ENCODE measurements around the gene GLB1L. TPM values are rescaled to one million over a fixed set of nuclear protein-coding genes. Genes with fewer than 3 reads are reported as not detected.

The GLB1L gene
- total RNA-seq, 4 donors from 2014 or later = 1.6 to 7.7 (median 3.9) TPM

DNA sequence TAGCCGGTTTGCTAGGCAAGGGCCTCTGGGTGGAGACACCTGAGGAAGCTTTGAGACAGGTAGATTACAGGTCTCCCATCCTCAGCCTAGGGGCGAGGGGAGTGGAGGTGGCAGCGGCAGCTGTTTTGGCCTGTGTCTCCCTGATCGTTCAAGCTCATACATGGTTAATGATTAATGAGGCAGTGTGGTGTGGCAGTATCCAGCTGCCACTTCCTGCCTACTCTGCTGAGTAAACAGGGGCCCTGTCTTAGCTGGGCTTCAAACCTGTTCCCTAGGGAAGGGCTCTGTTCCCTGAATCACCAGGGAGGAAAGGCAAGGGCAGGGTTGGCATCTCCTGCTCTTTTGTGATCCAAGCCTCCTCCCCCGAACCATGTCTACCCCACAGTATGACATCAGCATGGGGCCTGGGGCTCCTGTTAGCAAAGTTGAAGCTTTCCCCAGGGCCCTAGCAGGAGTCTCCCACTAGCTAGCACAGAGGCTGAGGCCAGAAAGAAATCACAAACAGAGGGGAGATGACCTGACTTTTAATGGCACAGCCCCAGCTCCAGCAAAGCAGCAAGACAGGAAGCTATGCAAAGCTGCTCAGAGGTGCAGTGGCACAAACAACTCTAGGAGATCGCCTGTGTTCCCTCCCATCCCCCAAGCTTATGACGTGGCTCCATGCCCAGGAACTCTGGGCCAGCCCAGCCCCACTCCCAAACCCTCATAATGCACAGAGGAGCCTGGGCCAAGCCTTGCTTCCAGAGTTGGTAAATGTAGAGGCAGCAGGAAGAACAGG, 4.1 kb upstream of the GLB1L start:
- peak; percentile 84 to 95 for DNase-seq (ENCODE audit: low spot score in 2 of 2)
- H3K4me3 ChIP-seq (ENCODE audit: low read depth, poor library complexity, severe bottlenecking) = no peak overlapping the region
- intact Hi-C loops (cut with DNase I; ENCODE audit: low total_unique reads) = no loop called here
- 13 to 23% methylated on average over 7 of the region's 7 CpGs for WGBS, 2 donors
- TF ChIP-seq, protein P1, sequence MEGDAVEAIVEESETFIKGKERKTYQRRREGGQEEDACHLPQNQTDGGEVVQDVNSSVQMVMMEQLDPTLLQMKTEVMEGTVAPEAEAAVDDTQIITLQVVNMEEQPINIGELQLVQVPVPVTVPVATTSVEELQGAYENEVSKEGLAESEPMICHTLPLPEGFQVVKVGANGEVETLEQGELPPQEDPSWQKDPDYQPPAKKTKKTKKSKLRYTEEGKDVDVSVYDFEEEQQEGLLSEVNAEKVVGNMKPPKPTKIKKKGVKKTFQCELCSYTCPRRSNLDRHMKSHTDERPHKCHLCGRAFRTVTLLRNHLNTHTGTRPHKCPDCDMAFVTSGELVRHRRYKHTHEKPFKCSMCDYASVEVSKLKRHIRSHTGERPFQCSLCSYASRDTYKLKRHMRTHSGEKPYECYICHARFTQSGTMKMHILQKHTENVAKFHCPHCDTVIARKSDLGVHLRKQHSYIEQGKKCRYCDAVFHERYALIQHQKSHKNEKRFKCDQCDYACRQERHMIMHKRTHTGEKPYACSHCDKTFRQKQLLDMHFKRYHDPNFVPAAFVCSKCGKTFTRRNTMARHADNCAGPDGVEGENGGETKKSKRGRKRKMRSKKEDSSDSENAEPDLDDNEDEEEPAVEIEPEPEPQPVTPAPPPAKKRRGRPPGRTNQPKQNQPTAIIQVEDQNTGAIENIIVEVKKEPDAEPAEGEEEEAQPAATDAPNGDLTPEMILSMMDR (IDR thresholded peaks at IDR 0.05) = no peak
- no peak for TF ChIP-seq POLR2A (IDR thresholded peaks at IDR 0.05)

DNA sequence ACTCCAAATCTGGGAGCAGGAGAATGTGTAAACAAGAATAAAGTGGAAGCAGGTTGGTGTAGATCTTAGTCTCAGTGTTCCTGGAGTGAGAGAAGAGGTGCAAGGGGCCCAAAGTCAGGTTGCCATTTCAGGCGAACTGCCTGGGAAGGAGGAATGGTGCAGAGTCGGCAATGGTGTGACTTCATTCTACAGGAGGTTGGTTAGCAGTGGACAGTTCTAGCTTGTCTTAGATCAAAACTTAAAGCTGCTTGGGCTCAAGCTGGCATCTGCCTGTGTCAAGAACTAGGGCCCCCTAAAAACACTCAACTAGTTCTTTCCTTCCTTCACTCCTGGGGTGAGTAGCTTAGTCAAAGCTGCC, 3.6 kb upstream of the GLB1L start:
- no peak overlapping the region for H3K4me3 ChIP-seq (ENCODE audit: low read depth, poor library complexity, severe bottlenecking)
- DNase-seq (ENCODE audit: low spot score in 2 of 2) = no peak
- intact Hi-C loops (cut with DNase I; ENCODE audit: low total_unique reads) = no loop called here
- TF ChIP-seq POLR2A (IDR thresholded peaks at IDR 0.05) = no peak
- TF ChIP-seq, protein P1 (IDR thresholded peaks at IDR 0.05) = no peak
- 32 to 54% methylated on average over 2 of the region's 2 CpGs for WGBS, 2 donors

DNA sequence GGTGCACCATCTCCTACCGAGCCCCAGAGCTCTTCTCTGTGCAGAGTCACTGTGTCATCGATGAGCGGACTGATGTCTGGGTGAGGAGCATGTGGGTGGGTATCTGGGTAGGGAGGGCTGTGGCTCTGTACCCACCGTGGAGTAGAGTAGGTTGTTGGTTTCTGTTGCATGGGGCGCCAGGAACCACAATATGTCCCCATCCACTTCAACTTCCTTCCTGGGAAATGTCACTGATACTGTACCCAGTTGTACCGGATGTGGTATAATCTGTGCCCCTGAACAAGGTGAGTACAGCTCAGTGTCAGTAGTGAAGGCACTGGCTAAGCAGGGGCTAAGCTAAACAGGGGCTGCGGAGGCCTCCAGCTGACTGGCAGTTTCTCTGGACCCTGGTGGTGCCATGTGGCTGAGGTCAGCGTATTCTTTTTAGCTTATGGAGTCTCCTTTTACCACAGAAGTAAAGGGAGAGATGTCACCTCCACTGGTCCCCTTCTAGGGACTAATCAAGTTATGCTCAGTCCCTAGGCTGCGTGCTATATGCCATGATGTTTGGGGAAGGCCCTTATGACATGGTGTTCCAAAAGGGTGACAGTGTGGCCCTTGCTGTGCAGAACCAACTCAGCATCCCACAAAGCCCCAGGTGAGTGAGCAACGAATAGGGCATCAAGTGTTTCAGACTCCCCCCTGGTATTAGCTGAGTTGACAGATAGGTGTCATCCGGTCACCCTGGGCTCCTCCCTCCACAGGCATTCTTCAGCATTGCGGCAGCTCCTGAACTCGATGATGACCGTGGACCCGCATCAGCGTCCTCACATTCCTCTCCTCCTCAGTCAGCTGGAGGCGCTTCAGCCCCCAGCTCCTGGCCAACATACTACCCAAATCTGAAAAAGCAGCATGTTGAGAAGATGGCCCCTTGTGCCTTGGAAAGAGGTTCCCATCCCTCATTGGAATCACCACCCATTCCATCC, 2.7 kb upstream of the GLB1L start:
- 78 to 88% methylated on average over 17 of the region's 17 CpGs for WGBS, 2 donors
- no peak for DNase-seq (ENCODE audit: low spot score in 2 of 2)
- intact Hi-C loops (cut with DNase I; ENCODE audit: low total_unique reads) = no loop called here

DNA sequence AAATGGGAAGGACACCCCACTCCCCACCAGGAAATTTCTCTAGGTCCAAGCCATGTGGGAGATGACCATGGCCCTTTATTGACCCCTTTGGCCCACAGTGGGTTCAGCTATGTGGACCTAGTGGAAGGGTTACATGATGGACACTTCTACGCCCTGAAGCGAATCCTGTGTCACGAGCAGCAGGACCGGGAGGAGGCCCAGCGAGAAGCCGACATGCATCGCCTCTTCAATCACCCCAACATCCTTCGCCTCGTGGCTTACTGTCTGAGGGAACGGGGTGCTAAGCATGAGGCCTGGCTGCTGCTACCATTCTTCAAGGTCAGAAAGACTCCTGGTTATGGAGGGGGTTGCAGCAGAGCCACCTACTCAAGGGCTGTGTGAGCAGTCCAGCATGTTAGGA, 1.3 kb upstream of the GLB1L start:
- intact Hi-C loops (cut with DNase I; ENCODE audit: low total_unique reads) = no loop called here
- no peak for TF ChIP-seq POLR2A (IDR thresholded peaks at IDR 0.05)
- TF ChIP-seq, protein P1 (IDR thresholded peaks at IDR 0.05) = no peak
- H3K4me3 ChIP-seq (ENCODE audit: low read depth, poor library complexity, severe bottlenecking) = no peak overlapping the region
- 94 to 95% methylated on average over 10 of the region's 10 CpGs for WGBS, 2 donors
- DNase-seq (ENCODE audit: low spot score in 2 of 2) = no peak

More for the DNA sequence above, 2.7 kb upstream of the GLB1L start:
- TF ChIP-seq POLR2A (IDR thresholded peaks at IDR 0.05) = no peak
- TF ChIP-seq, protein P1 (IDR thresholded peaks at IDR 0.05) = no peak
- no peak overlapping the region for H3K4me3 ChIP-seq (ENCODE audit: low read depth, poor library complexity, severe bottlenecking)

DNA sequence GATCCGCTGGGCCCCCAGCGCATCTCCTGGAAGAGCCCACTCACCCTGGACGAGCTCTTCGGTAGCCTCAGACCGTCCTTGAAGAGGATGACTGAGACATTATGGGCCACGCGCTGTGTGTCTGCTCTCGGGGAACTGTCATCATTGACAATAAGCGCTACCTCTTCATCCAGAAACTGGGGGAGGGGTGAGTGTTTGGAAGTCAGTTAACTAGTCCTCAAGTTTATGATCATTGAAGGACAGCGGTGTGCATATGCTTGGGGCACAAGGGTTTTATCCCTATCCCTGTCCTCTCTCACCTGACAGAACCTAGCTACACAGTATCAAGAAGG, 621 bp upstream of the GLB1L start:
- TF ChIP-seq, protein P1 (IDR thresholded peaks at IDR 0.05) = no peak
- no peak for TF ChIP-seq POLR2A (IDR thresholded peaks at IDR 0.05)
- no peak for DNase-seq (ENCODE audit: low spot score in 2 of 2)
- WGBS, 2 donors = 10 to 20% methylated on average over 10 of the region's 10 CpGs
- intact Hi-C loops (cut with DNase I; ENCODE audit: low total_unique reads) = no loop called here
- H3K4me3 ChIP-seq (ENCODE audit: low read depth, poor library complexity, severe bottlenecking) = peak overlapping the region; percentile 79

Data from lower leg skin (tissue), 4 donors.